Measurements from ENCODE around the gene COG7. TPM values are rescaled to one million over a fixed set of nuclear protein-coding genes. Genes with fewer than 3 reads are reported as not detected.
A peak's percentile ranks its signal among the peaks of the same experiment; 100 is the strongest.
"Not testable (repeated sequence)": the region's sequence is repeated elsewhere in the genome, so short reads cannot be mapped to it uniquely, and the experiment has no call there.

Gene COG7
- total RNA-seq, 1 experiment from 2014 or later, result 22.6 TPM

GRCh38 chr16:23448392-23448791 lies 4.6 kb downstream of the COG7 start:
- Mint-ChIP-seq H3K4me1 (peaks cover 6% of the 10 kb centered on the region), H3K27me3 (ENCODE audit: low read depth) (no peaks in the 10 kb centered on the region), H3K4me3 (no peak overlapping the region), H3K9me3 (no peaks in the 10 kb centered on the region), H3K27ac (no peak overlapping the region), H3K36me3 (peaks cover 8% of the 10 kb centered on the region)
- DNase-seq (ENCODE audit: low spot score) (no peak), ATAC-seq (no peak)
- POLR2A ChIA-PET, result no interaction called here
- no peak for TF ChIP-seq ZNF396 (CRISPR knock-in tag; IDR thresholded peaks at IDR 0.05; ENCODE audit: borderline replicate concordance)
- no peak for TF ChIP-seq GTF2I (CRISPR knock-in tag; conservative IDR thresholded peaks at IDR 0.05)
- no peak for TF ChIP-seq ZMAT4 (CRISPR knock-in tag; IDR thresholded peaks at IDR 0.05)
- CTCF ChIA-PET, result interaction anchor here (2.1 kb wide), 1 partner anchor 13 kb away, joined by 20 read pairs; no protein-coding TSS in a partner anchor

- H3K4me3 Mint-ChIP-seq; H3K4me1 Mint-ChIP-seq; POLR2A ChIA-PET; ATAC-seq; H3K27me3 Mint-ChIP-seq (ENCODE audit: low read depth); H3K9me3 Mint-ChIP-seq; DNase-seq (ENCODE audit: low spot score); H3K27ac Mint-ChIP-seq: not testable (repeated sequence)
- CTCF ChIA-PET, result interaction anchor here (0.9 to 4.3 kb wide), 6 partner anchors 13 to 256 kb away, joined by 3 to 40 read pairs (median 24); no protein-coding TSS in a partner anchor
- H3K36me3 Mint-ChIP-seq, result peaks cover 37% of the 10 kb centered on the region
Measured at GRCh38 chr16:23437542-23437941, 15.4 kb downstream of the COG7 start.

GRCh38 chr16:23436951-23437350 lies 16.0 kb downstream of the COG7 start:
- no peak for DNase-seq (ENCODE audit: low spot score)
- ChIA-PET CTCF (interaction anchor here (0.7 to 4.3 kb wide), 9 partner anchors 12 to 255 kb away, joined by 3 to 40 read pairs (median 11); no protein-coding TSS in a partner anchor), POLR2A (no interaction called here)
- H3K4me1 Mint-ChIP-seq, result no peaks in the 10 kb centered on the region
- H3K27me3 Mint-ChIP-seq (ENCODE audit: low read depth), result no peaks in the 10 kb centered on the region
- H3K27ac Mint-ChIP-seq, result no peak overlapping the region
- H3K4me3 Mint-ChIP-seq, result no peak overlapping the region
- no peak for ATAC-seq
- TF ChIP-seq NR1H2 (CRISPR knock-in tag; IDR thresholded peaks at IDR 0.05), result no peak
- no peak for TF ChIP-seq JUN (CRISPR knock-in tag; IDR thresholded peaks at IDR 0.05)
- H3K36me3 Mint-ChIP-seq, result peaks cover 35% of the 10 kb centered on the region
- H3K9me3 Mint-ChIP-seq, result no peaks in the 10 kb centered on the region

- Mint-ChIP-seq H3K4me1 (no peaks in the 10 kb centered on the region), H3K9me3 (no peaks in the 10 kb centered on the region), H3K27ac (no peak overlapping the region), H3K36me3 (peaks cover 33% of the 10 kb centered on the region), H3K27me3 (ENCODE audit: low read depth) (no peaks in the 10 kb centered on the region), H3K4me3 (no peak overlapping the region)
- ChIA-PET POLR2A (no interaction called here), CTCF (interaction anchor here (0.5 to 4.3 kb wide), 112 partner anchors 10 to 1477 kb away, joined by 3 to 54 read pairs (median 5); partner anchors contain the start of genes COG7, DCTN5, HS3ST2 and NDUFAB1)
- DNase-seq (ENCODE audit: low spot score) (peak; percentile 83), ATAC-seq (peak; percentile 94)
- peak; percentile 84 for TF ChIP-seq CTCF (IDR thresholded peaks at IDR 0.05)
- no peak for TF ChIP-seq ZNF281 (CRISPR knock-in tag; IDR thresholded peaks at IDR 0.05)
- no peak for TF ChIP-seq E2F1 (CRISPR knock-in tag; IDR thresholded peaks at IDR 0.05)
- TF ChIP-seq ELF4 (CRISPR knock-in tag; IDR thresholded peaks at IDR 0.05; ENCODE audit: low read depth), result no peak
- TF ChIP-seq PRRX2 (CRISPR knock-in tag; IDR thresholded peaks at IDR 0.05), result no peak
- TF ChIP-seq ESRRA (CRISPR knock-in tag; IDR thresholded peaks at IDR 0.05; ENCODE audit: borderline replicate concordance), result no peak
- no peak for TF ChIP-seq IRF2 (CRISPR knock-in tag; IDR thresholded peaks at IDR 0.05; ENCODE audit: borderline replicate concordance, low read depth)
- TF ChIP-seq ZNF263 (CRISPR knock-in tag; IDR thresholded peaks at IDR 0.05; ENCODE audit: low read depth), result no peak
- no peak for TF ChIP-seq USF1 (CRISPR knock-in tag; IDR thresholded peaks at IDR 0.05)
Measured at GRCh38 chr16:23435500-23435899, 17.5 kb downstream of the COG7 start.
